ENCODE data around the gene OSM.

DNA sequence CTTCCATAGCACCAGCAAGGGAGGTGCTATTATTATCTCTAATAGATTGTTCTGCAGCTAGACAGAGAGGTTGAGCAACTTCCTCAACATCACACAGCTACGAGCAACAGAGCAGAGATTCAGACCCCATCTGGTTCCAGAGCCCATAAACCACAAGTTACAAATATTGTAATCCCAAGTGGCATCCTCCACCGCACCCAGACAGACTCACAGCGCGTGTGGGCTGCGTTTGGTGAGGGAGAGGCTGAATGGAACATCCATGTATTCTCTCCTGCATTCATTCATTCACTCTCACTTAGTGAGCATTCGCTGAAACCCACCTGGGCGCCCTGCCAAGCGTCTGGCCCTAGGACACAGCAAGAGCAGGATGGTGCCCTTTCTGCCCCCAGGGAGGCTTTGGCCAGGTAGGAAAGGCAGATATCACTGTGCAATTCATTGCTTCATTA is 53.6 kb downstream of the OSM start:
- TF ChIP-seq EZH2 (optimal IDR thresholded peaks at IDR 0.05; ENCODE audit: low read depth, low read length) = no peak
- TF ChIP-seq, protein P1, sequence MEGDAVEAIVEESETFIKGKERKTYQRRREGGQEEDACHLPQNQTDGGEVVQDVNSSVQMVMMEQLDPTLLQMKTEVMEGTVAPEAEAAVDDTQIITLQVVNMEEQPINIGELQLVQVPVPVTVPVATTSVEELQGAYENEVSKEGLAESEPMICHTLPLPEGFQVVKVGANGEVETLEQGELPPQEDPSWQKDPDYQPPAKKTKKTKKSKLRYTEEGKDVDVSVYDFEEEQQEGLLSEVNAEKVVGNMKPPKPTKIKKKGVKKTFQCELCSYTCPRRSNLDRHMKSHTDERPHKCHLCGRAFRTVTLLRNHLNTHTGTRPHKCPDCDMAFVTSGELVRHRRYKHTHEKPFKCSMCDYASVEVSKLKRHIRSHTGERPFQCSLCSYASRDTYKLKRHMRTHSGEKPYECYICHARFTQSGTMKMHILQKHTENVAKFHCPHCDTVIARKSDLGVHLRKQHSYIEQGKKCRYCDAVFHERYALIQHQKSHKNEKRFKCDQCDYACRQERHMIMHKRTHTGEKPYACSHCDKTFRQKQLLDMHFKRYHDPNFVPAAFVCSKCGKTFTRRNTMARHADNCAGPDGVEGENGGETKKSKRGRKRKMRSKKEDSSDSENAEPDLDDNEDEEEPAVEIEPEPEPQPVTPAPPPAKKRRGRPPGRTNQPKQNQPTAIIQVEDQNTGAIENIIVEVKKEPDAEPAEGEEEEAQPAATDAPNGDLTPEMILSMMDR (IDR thresholded peaks at IDR 0.05; ENCODE audit: low read length) = no peak
- TF ChIP-seq EZH2phosphoT487 (IDR thresholded peaks at IDR 0.05; ENCODE audit: low read length) = no peak
